HG03442 (cell line): ENCODE results near the gene RTN4RL1.

Experiments
- ATAC-seq: cut with Tn5 transposase; IDR thresholded peaks from one replicate; pipeline ENCODE4 v1.9.1; 2021; ENCODE audit warnings: mild to moderate bottlenecking, moderate library complexity; ENCODE audit not compliant: unreplicated experiment

The RTN4RL1 gene

DNA sequence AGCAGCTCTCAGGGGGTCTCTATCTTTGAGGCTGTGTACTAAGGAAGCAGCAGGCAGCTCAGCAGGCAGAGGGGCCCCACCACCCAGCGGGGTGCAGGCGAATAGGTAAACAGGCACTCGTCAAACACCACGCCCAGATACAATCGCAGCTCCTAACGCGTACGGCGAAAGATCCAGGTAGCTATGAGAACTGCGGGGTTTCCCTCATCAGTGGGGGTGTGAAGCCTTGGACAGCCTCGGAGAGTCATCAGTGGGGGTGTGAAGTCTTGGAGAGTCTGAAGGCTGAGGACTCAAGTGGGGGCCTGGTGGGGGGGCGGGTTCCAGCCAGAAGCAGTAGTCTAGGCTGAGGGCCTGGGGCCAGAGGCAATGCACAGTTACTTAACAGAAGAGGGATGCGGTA lies 69.0 kb downstream of the RTN4RL1 start:
- no peak for ATAC-seq

- no peak for ATAC-seq
These were observed 71.3 kb downstream of the RTN4RL1 start for GRCh38 chr17:1953831-1954230.

DNA sequence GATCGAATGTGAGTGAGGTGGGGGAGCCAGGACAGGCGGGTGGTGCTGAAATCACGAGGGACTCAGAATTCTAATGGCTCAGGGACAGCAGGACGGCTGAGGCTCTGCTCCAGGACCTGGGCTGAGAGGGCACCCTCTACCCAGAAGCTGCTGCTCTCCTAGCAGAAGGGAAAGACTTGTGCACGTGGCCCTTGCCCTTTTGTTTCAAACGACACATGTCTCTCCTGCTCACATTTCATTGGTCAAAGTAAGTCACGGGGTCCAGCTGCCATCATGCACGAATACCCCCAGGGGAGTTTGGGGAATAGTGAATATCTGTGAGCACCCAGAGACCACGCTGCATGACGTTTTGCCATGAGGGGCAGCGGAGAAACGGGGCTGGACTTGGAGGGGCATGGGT lies 73.2 kb downstream of the RTN4RL1 start:
- ATAC-seq = no peak

DNA sequence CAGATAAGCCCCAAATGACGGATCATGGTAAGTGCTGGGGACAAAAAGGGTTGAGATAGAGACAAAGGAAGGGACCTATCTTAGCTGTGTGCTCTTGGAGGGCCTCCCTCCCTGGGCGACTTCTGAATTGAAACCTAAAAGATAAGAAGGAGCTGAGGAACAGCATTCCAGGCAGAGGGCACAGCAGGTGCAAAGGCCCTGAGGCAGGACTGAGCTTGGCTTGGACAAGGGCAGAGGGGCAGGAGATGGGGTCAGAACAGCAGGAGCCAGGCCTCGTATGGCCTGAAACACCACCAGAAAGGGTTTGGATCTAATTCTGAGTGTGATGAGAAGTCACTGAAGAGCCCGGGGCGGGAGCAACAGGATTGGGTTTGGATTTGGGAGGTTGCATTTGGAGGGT lies 75.4 kb downstream of the RTN4RL1 start:
- no peak for ATAC-seq

DNA sequence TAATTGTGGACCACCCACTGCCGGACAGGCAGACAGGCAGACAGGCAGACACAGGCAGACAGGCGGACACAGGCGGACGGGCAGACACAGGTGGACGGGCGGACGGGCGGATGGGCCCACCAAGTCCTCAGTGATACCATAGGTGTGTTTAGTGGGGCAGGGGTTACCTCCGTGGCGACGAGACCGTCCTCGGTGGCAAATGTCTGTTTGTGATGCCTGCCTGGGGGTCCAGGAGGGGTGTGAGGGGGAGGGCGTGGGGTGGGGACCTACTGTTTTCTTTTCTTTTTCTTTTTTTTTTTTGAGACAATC lies 76.7 kb downstream of the RTN4RL1 start:
- ATAC-seq = no peak

DNA sequence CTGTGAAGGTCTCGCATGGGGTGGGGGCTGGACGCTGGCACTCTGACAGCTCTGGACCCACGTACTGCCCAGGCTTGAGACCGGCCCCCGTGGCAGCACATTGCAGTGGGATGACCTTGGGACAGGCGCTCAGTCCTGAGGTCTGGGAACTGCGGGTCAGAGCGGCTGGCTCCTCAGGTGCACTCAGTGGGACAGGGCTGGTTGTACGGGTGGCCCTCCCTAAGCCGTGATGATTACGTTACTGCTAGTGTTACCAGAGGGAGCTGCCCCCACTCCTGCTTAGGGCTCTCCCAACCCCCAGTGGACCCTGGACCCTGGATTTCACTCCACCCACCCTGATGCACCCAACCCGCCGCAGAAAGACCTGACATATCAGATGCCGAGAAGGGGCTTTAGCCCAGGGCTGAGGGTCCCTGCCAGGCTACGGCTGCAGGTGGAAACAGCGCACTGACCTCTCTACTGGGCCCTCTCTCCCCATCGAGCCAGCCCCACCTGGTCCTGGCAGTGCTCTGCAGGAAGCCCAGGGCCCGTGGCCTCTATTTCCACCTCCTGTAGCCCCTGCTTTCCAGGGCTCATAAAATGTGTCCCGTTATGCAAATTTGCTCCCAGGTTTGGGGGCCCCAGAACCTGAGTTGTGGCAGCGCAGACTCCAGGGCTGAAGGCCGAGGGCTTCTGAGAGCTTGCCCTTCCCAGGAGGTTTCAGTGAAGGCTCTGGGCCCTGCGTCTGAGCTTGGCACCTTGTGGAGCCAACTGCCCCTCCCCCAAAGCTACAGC lies 77.2 kb downstream of the RTN4RL1 start:
- no peak for ATAC-seq

- ATAC-seq = no peak
These were observed 77.8 kb downstream of the RTN4RL1 start for GRCh38 chr17:1947229-1947742.

- no peak for ATAC-seq
These were observed 78.9 kb downstream of the RTN4RL1 start for GRCh38 chr17:1946021-1946932.

- ATAC-seq = no peak
These were observed 79.5 kb downstream of the RTN4RL1 start for GRCh38 chr17:1945621-1946020.

GRCh38 chr17:1943436-1943831 lies 81.7 kb downstream of the RTN4RL1 start:
- ATAC-seq = no peak

GRCh38 chr17:1942666-1943435 lies 82.3 kb downstream of the RTN4RL1 start:
- ATAC-seq = no peak

- ATAC-seq = no peak
These were observed 83.1 kb downstream of the RTN4RL1 start for GRCh38 chr17:1942066-1942365.

DNA sequence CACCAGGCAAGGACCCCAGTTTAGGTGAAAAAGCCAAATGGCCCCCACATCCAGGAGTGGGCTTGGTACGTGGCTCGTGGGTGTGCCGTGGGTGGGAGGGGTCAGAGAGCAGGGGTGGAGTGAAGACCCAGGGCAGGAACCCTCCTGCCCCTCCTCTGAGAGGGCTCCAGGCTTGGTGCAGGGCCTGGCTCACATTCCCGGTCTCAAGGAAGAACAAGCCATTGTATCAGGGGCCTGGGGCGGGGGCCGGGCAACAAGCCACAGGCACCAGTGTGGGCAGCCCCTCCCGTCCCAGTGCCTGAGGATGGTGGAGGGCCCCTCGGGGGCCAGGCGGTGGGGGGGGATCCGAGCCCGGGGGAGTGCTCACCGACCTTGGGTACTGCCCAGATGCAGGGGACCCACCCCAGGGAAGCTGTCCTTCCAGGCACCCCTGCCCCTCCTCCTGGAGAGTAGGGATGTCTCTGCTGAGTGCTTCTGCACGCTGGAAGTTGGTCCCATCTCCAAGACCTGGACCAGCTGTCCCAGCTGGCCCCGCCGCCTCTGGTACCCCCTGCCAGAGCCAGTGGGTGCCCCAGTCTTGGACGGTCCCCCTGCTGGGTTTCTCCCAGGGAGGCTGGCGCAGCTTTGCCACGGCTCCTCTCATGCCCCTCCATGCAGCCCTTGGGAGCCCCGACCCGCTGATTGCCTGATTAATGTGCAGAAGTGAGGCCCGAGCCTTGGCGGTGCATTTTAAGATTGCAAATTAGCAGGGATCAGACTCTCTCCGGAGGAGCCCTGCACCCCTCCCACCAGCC lies 83.7 kb downstream of the RTN4RL1 start:
- no peak for ATAC-seq

GRCh38 chr17:1940810-1941185 lies 84.3 kb downstream of the RTN4RL1 start:
- no peak for ATAC-seq

- no peak for ATAC-seq
These were observed 84.9 kb downstream of the RTN4RL1 start for GRCh38 chr17:1939981-1940809.

DNA sequence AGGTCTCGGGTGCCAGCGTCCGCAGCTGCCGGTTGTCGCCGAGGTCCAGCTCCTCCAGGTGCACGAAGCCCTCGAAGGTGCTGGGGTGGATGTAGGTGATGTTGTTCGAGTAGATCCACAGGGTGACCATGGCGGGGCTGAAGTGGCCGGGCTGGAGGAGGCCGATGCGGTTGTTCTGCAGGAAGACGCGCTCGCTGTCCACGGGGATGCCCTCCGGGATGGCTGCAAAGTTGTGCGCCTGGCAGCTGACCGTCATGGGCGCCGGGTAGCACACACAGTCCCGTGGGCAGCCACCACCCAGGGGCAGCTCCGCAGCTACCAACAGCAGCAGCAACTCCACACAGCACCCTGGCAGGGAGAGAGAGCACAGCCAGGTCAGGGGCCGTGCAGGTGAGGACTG lies 87.7 kb downstream of the RTN4RL1 start:
- ATAC-seq = no peak

- ATAC-seq = no peak
These were observed 88.4 kb downstream of the RTN4RL1 start for GRCh38 chr17:1936766-1937165.

GRCh38 chr17:1934901-1935300 lies 90.2 kb downstream of the RTN4RL1 start:
- ATAC-seq = no peak

GRCh38 chr17:1933875-1934715 lies 91.0 kb downstream of the RTN4RL1 start:
- no peak for ATAC-seq
